Ectodermal cell (in vitro differentiated cells): Measurements from ENCODE around the gene PGBD5.

ENCODE experiments used
- H3K27ac ChIP-seq: 2 replicates; pipeline ENCODE4 v1.7.0; 2013; ENCODE audit warnings: mild to moderate bottlenecking, low read depth, low read length; ENCODE audit not compliant: insufficient read depth, poor library complexity, severe bottlenecking
- H3K27me3 ChIP-seq: 2 replicates; pipeline ENCODE4 v1.7.0; 2013; ENCODE audit warnings: mild to moderate bottlenecking, low read length; ENCODE audit not compliant: insufficient read depth, control insufficient read depth, poor library complexity, severe bottlenecking
- H3K36me3 ChIP-seq: one replicate; pipeline ENCODE4 v1.7.0; 2013; ENCODE audit warnings: low read length; ENCODE audit not compliant: control insufficient read depth, insufficient read depth
- H3K4me1 ChIP-seq: one replicate; pipeline ENCODE4 v1.7.0; 2013; ENCODE audit warnings: low read length; ENCODE audit not compliant: control insufficient read depth, insufficient read depth
- H3K4me3 ChIP-seq: 2 replicates; pipeline ENCODE4 v1.7.0; 2013; ENCODE audit warnings: low read depth, low read length, control low read depth; ENCODE audit not compliant: insufficient read depth
- H3K9me3 ChIP-seq: 2 replicates; pipeline ENCODE4 v1.7.0; 2013; ENCODE audit warnings: mild to moderate bottlenecking, low read length, moderate library complexity; ENCODE audit not compliant: control insufficient read depth
- WGBS, 2 experiments: methylation state at CpG; one replicate each; pipeline ENCODE4 v1.1.7; 2013; ENCODE audit warnings: missing lambda C conversion rate in 2 of 2; 5-methylcytosine and 5-hydroxymethylcytosine counted together

Gene PGBD5

GRCh38 chr1:230456478-230456877 is 30.3 kb upstream of the PGBD5 start:
- WGBS, 2 experiments, result 94 to 96% methylated on average over 7 to 8 of the region's 9 CpGs
- Histone ChIP-seq H3K36me3 (no peaks in the 10 kb centered on the region), H3K4me3 (no peak overlapping the region), H3K4me1 (no peaks in the 10 kb centered on the region), H3K27me3 (no peaks in the 10 kb centered on the region), H3K9me3 (no peaks in the 10 kb centered on the region), H3K27ac (no peak overlapping the region)

GRCh38 chr1:230455291-230455690 is 29.2 kb upstream of the PGBD5 start:
- no peaks in the 10 kb centered on the region for H3K9me3 ChIP-seq
- no peak overlapping the region for H3K4me3 ChIP-seq
- WGBS, 2 experiments, result 95 to 96% methylated on average over 1 of the region's 1 CpG
- H3K36me3 ChIP-seq, result no peaks in the 10 kb centered on the region
- H3K27me3 ChIP-seq, result no peaks in the 10 kb centered on the region
- no peak overlapping the region for H3K27ac ChIP-seq
- no peaks in the 10 kb centered on the region for H3K4me1 ChIP-seq

- no peaks in the 10 kb centered on the region for H3K4me1 ChIP-seq
- no peak overlapping the region for H3K4me3 ChIP-seq
- H3K27ac ChIP-seq, result no peak overlapping the region
- no peaks in the 10 kb centered on the region for H3K36me3 ChIP-seq
- WGBS, 2 experiments, result 100% methylated on average over 2 of the region's 2 CpGs
- H3K27me3 ChIP-seq, result no peaks in the 10 kb centered on the region
- no peaks in the 10 kb centered on the region for H3K9me3 ChIP-seq
Observed at GRCh38 chr1:230453377-230453776, 27.2 kb upstream of the PGBD5 start.

- Histone ChIP-seq H3K27me3 (no peaks in the 10 kb centered on the region), H3K27ac (no peak overlapping the region), H3K36me3 (no peaks in the 10 kb centered on the region), H3K9me3 (no peaks in the 10 kb centered on the region), H3K4me1 (no peaks in the 10 kb centered on the region), H3K4me3 (no peak overlapping the region)
- 77 to 79% methylated on average over 8 to 9 of the region's 10 CpGs for WGBS, 2 experiments
Observed at GRCh38 chr1:230441183-230442029, 15.3 kb upstream of the PGBD5 start.

GRCh38 chr1:230435108-230435507 is 9.0 kb upstream of the PGBD5 start:
- H3K36me3 ChIP-seq, result no peaks in the 10 kb centered on the region
- no peaks in the 10 kb centered on the region for H3K4me1 ChIP-seq
- 83% methylated on average over 1 of the region's 1 CpG; no CpG with 5 or more reads in 1 of the 2 experiments for WGBS, 2 experiments
- no peak overlapping the region for H3K27ac ChIP-seq
- H3K27me3 ChIP-seq, result no peaks in the 10 kb centered on the region
- H3K9me3 ChIP-seq, result no peaks in the 10 kb centered on the region
- no peak overlapping the region for H3K4me3 ChIP-seq

- no peaks in the 10 kb centered on the region for H3K36me3 ChIP-seq
- H3K27ac ChIP-seq, result no peak overlapping the region
- 85 to 91% methylated on average over 3 of the region's 3 CpGs for WGBS, 2 experiments
Observed at GRCh38 chr1:230431527-230431926, 5.4 kb upstream of the PGBD5 start.

GRCh38 chr1:230430499-230430898 is 4.4 kb upstream of the PGBD5 start:
- Histone ChIP-seq H3K4me1 (peaks cover 8% of the 10 kb centered on the region), H3K4me3 (no peak overlapping the region), H3K36me3 (no peaks in the 10 kb centered on the region), H3K27me3 (peaks cover 2% of the 10 kb centered on the region), H3K9me3 (no peaks in the 10 kb centered on the region), H3K27ac (no peak overlapping the region)
- WGBS, 2 experiments, result 93 to 96% methylated on average over 1 of the region's 1 CpG

More at GRCh38 chr1:230431527-230431926, 5.4 kb upstream of the PGBD5 start:
- Histone ChIP-seq H3K27me3 (no peaks in the 10 kb centered on the region), H3K4me3 (no peak overlapping the region), H3K4me1 (peaks cover 8% of the 10 kb centered on the region), H3K9me3 (no peaks in the 10 kb centered on the region)

GRCh38 chr1:230429067-230429735 is 3.1 kb upstream of the PGBD5 start:
- WGBS, 2 experiments, result 95 to 97% methylated on average over 2 of the region's 2 CpGs
- Histone ChIP-seq H3K27me3 (peaks cover 15% of the 10 kb centered on the region), H3K4me3 (no peak overlapping the region), H3K4me1 (peaks cover 20% of the 10 kb centered on the region), H3K27ac (no peak overlapping the region), H3K9me3 (no peaks in the 10 kb centered on the region), H3K36me3 (no peaks in the 10 kb centered on the region)

GRCh38 chr1:230427981-230428380 is 1.8 kb upstream of the PGBD5 start:
- whole genome bisulfite sequencing, 2 experiments, result 0% methylated on average over 3 of the region's 3 CpGs
- H3K36me3 ChIP-seq, result no peaks in the 10 kb centered on the region
- no peak overlapping the region for H3K4me3 ChIP-seq
- H3K27me3 ChIP-seq, result peaks cover 27% of the 10 kb centered on the region
- peaks cover 27% of the 10 kb centered on the region for H3K4me1 ChIP-seq
- H3K9me3 ChIP-seq, result no peaks in the 10 kb centered on the region
- no peak overlapping the region for H3K27ac ChIP-seq

- H3K36me3 ChIP-seq, result no peaks in the 10 kb centered on the region
- 55 to 61% methylated on average over 10 to 11 of the region's 11 CpGs for WGBS, 2 experiments
- H3K9me3 ChIP-seq, result no peaks in the 10 kb centered on the region
- peaks cover 34% of the 10 kb centered on the region for H3K27me3 ChIP-seq
- H3K27ac ChIP-seq, result no peak overlapping the region
- peaks cover 33% of the 10 kb centered on the region for H3K4me1 ChIP-seq
- no peak overlapping the region for H3K4me3 ChIP-seq
Observed at GRCh38 chr1:230427094-230427876, 1.2 kb upstream of the PGBD5 start.
